HK-2 (cell line): ENCODE data around the gene CACNA1B.

Source experiments
- DNase-seq: peaks from one replicate; pipeline ENCODE4 v3.0.0-alpha.2; 2018; ENCODE audit not compliant: unreplicated experiment

The CACNA1B gene

DNA sequence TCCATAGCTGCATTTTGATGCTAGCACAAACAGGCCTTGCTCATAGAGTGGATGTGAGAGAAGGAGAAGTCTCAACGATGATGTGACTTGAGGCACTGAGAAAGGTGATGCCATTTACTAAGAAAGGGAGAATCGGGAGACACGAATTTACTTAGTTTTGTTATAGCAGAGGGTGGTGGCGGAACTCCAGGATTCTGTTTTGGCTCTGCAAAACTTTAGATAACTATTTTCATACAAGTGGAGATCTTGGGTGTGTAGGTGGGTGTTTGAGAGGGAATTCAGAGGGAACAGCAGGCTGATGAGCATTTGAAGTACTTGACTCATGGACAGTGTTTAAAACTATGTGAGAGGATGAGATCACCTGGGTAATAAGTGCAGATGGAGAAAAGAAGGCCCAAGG is 43.2 kb downstream of the CACNA1B start:
- no peak for DNase-seq

DNA sequence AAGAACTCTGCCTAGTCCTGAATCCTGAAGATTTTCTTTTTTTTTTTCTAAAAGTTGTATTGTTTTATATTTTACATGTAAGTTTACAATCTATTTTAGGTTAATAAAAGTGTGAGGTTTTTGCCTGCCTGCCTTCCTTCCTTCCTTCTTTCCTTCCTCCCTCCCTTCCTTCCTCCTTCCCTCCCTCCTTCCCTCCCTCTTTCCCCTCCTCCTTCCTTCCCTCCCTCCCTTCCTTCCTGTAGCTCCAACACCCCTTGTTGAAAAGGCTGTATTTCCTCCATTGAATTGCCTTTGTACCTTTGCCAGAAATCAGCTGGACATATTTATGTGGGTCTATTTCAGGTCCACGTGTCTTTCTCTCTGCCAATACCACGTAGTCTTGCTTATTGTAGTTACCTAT is 46.6 kb downstream of the CACNA1B start:
- DNase-seq, result no peak

DNA sequence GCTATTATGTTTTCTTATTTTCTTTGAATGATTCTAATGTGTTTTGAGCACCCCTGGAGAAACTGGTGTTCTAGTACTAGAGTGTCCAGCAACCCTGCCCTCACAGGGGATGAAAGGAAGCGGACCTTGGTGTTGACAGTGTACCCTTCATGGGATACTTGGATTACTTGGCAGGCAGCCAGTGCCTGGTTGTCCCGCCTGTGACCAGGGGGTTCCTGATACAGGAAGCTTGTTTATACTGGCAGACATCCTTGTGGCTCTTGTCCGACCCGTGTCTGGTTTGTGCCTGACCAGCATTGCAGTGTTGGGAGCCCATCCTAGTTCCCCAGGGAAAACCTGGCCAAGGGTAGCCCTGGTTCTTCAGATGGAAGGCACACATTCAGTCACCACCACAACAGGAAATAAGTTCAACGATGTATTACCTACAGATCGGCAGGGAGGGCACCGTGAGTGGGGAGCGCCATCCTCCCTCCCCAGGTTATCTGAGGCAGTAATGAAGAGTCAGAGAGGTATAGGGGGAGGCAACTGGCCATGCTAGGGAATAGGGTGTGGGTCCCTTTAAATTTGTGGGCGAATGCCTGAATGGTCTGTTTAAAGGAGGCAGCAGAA is 47.3 kb downstream of the CACNA1B start:
- no peak for DNase-seq

DNA sequence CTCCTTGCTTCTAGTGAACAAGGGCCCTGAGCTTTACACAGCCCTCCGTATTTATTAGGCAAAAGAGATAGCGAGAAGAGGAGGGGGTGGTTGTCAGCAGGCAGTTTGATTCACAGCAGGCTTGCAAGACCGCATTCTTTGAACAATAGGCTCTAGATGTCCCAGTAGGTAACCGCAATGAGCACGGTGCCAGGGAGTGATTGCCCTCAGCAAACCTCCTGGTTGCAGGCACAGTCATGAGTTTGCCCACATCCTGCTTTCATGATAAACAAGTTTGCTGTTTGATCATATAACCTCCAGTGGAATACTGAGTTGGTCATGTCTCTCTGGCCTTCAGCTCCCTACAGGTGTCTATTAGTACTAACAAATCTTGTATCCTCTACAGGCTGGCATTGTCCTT is 66.1 kb downstream of the CACNA1B start:
- no peak for DNase-seq

DNA sequence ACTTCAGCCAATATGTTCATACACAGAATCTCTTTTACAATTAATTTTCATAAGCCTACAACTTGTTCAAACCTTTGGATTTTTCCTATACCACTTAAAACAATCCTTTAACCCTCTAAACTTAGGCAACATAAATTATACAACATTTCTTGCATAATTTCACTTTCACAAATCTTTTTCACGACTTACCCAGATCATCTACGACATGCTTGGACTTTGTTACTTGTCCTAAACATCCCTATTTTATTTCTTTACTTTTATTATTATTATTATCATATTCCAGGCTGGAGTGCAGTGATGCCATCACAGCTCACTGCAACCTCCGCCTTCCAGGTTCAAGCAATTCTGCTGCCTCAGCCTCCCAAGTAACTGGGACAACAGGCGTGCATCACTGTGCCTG is 68.0 kb downstream of the CACNA1B start:
- no peak for DNase-seq

DNA sequence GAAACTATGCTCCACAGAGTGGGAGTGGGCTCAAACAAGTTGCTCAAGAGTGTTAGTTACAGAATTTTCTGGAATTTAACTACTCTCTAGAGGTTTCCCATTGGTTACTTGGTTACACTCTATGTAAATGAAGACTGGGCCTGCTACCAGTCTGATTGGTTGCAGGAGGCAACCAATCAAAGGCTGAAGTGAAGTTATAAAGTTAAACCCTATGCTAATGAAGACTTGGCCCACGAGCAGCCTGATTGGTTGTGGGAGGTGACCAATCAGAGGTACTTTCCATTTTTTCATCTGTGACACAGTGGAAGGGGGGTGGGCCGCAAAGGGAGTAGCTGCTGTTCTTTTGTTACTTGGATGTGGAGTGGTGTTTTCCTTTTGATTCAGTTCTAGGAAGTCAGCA is 69.4 kb downstream of the CACNA1B start:
- DNase-seq, result no peak

DNA sequence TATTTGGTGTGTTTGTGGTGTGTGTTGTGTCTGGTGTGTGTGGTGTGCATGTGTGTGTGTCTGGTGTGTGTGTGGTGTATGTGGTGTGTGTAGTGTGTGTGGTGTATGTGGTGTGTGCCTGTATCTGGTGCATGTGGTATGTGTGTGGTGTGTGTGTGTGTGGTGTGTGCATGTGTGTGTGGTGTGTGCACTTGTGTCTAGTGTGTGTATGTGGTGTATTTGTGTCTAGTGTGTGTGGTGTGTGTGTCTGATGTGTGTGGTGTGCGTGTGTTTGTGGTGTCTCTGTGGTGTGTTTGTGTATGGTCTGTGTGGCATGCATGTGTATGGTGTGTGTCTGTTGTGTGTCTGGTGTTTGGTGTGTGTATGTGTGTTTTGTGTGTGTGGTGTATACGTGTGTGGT is 71.1 kb downstream of the CACNA1B start:
- no peak for DNase-seq

DNA sequence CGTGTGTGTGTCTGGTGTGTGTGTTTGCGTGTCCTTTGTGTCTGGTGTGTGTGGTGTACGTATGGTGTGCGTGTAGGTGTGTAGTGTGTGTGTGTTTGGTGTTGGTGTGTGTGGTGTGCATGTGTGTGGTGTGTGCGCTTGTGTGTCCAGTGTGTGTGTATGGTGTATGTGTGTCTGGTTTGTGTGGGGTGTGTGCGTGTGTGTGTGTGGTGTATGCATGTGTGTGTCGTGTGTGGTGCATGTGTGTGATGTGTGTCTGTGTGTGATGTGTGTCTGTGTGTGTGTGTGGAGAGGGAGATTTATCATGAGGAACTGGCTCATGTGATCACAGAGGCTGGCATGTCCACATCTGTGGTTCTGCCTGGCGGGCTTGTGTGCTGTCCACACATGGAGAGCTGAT is 71.7 kb downstream of the CACNA1B start:
- no peak for DNase-seq

DNA sequence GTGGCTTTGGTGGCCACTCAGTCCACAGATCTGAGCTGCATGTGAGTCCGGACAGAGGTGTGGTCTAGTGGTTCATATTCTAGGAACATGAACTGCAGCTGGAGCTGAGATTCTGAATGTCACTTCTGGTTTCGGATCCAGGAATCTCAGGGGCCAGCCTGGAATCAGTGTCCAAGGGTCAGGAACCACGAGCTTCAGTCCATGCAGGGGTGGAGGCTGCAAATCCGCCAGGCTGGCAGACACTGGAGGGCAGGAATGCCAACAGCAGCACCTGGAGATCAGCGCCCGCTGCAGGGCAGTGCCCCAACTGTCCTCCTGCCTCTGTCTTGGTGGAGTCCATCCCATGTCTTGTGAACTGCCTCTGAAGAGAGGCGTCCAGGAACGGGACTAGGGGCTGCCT is 73.5 kb downstream of the CACNA1B start:
- no peak for DNase-seq

DNA sequence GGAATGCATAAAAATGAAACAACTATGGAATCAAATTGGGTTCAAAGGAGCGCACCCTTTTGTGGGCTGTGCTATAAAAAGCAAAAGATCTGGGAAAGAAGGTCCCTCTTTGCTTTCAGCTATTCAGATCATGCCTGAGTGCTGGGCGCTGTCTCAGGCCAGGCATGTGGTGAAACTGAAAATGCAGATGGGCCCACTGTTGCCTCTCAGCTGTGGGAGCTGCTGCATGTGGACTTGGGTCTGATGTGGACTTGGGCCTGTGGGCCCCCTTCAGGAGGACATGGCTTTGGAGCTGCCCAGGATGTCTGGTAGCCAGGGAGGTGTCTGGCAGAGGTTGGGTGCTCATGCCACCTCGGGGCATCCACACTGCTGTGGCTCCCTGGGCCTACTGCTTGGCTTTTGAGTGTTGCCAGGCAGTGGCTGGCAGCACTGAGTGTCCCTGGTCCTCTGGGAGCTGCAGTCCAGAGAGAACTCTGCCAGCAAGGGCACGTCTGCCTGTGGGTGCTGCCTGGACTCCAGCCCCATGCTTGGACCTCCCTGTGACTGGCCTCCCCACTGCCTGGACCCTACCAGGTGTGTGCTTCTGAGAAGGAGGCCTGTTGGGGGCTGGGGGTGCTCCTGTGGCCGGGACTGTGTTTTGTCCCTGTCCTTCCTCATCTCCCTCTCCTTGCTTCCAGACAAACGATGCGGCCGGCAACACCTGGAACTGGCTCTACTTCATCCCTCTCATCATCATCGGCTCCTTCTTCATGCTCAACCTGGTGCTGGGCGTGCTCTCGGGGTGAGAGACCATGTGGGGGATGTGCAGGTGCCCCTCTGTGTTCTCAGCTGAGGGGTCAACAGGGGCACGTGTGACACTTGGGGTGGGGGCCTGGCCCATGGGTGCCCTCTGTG is 74.3 kb downstream of the CACNA1B start:
- no peak for DNase-seq

DNA sequence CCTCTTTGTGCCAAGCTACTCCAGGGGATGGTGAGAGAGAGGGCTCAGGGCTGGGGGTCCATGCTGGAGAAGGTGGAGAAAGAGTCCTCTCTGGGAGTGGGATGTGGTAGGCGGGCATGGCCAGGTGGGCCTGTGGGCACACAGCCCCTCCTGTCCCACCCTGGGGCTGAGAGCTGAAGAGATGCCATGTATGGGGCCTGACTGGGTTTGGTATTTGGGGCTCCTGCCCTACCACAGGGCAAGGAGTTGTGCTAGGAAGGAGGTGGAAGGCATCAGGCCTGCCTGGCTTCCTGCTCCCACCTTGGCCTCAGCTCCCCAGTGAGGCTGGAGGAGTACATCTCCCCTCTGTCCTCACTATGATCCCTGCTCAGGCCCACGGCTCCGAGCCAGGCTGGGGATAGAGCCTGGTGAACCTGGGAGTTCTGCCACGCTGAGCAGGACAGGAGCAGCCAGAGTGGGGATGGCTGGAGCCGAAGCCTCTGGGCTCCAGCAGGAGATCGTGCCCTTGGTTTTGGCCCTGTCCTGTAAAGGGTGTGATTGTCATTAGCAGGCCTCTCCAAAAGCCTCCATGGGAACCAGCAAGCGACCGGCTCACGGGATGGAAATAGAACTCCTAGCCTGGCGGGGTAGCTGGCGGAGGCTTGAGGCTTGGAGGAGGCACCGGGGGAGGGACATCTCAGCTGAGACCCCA is 75.5 kb downstream of the CACNA1B start:
- no peak for DNase-seq

DNA sequence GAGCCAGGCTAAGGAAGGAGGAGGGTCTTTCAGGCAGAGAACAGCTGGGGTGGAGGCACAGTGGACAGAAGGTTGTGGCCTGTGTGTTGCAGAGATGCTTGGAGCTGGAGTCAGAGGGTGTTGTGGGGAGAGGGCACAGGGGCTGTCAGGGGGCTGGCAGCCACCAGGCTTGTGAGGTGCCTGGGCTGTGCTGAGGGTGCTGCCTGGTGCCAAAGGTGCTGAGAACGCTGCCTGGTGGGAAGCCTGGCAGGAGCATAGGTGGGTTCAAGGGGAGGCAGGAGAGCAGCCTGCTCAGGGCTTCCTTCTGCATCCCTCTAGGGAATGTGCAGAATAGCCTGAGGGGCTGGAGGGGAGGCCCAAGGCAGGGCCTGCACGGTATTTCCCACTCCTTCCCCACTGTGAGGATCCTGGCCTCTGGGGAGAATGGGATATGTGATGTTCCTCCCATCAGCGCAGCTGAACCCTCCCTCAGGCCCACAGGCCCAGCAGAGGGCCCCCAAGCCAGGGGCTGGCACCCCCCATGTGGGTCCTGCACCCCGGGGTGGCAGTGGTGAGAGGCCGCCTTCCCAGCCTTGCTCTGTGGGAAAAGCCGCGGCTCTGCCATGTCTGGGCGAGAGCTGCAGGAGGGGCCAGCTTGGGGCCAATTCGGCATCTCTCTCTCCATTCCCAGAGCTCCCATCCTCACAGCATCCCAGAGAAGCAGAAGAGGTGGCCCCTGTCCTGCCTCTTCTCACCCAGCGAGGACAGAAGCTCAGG is 76.3 kb downstream of the CACNA1B start:
- DNase-seq, result no peak

DNA sequence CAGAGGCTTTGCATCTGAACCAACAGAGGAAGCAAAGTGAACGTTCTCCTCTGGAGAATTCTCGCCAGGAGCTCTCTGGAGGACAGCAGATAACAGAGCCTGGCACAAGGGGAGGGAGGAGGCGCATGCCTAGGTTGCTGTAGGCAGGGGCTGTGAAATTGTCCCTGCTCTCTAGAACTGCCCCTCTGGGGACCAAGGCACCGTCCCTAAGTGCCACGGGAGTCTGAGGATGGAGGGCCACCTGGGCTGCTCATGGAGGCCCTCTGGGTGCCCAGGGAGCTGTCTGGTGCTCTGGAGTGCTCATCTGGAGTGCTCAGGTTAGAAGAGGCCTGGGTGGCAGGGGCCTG is 77.6 kb downstream of the CACNA1B start:
- DNase-seq, result no peak

DNA sequence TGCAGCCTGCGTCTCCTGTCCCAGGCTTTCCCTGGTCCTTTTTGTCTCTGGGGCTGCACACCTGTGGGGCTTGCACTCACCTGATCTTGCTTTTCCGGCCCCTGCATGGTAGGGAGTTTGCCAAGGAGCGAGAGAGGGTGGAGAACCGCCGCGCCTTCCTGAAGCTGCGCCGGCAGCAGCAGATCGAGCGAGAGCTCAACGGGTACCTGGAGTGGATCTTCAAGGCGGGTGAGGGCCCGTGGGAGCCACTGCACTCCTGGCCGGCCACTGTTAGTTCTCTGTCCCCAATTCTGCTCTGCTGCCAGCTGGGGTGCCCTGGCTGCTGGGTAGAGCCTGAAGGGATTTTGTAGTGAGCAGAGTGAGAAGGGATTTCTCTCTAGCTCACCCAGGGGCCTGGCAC is 78.0 kb downstream of the CACNA1B start:
- no peak for DNase-seq

DNA sequence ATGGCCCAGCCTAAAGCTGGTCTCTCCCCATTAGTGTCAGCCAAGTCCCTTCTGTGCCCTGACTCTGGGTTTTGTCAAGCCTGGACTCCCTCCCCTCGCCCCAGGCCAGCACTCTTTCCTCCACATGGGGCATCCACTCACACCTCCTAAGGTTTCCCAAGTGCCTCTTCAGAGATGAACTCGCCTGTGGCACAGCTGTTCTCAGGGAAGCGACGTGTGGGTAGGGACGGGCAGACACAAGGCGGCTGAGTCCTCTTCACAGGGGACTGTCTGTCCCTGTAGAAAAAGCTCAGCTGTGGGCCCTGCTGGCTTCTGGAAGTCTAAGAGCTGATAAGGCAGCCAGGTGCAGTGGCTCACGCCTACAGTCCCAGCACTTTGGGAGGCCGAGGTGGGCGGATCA is 78.5 kb downstream of the CACNA1B start:
- no peak for DNase-seq

DNA sequence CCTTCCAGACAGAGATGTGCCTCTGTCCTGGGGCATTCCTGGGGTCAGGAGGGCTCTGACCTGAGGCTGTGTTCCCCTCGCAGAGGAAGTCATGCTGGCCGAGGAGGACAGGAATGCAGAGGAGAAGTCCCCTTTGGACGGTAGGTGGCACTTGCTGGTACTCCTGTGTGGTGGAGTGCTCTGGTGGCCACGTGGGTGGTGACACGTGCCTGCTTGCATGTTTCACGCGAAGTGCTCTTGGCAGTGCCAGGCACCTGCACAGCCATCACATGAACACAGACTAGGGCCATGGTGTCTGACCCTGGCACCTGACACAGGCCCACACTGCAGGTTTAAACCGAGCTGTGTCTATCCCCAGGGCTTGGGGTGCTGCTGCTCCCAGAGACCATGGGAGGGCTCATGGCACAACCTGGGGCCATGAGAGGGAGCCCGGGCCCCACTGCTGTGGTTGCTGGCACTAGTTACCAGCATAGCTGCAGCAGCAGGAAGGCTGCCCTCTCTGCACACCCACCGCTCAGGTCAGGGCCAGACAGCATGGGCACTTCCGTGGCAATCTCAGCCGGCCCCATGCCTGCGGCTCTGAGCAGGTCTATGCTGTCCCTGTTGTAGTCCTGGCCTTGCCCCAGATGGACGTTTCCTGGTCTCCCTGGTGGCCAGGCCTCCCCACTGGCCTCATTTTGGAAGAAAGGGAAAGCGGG is 79.3 kb downstream of the CACNA1B start:
- DNase-seq, result no peak

DNA sequence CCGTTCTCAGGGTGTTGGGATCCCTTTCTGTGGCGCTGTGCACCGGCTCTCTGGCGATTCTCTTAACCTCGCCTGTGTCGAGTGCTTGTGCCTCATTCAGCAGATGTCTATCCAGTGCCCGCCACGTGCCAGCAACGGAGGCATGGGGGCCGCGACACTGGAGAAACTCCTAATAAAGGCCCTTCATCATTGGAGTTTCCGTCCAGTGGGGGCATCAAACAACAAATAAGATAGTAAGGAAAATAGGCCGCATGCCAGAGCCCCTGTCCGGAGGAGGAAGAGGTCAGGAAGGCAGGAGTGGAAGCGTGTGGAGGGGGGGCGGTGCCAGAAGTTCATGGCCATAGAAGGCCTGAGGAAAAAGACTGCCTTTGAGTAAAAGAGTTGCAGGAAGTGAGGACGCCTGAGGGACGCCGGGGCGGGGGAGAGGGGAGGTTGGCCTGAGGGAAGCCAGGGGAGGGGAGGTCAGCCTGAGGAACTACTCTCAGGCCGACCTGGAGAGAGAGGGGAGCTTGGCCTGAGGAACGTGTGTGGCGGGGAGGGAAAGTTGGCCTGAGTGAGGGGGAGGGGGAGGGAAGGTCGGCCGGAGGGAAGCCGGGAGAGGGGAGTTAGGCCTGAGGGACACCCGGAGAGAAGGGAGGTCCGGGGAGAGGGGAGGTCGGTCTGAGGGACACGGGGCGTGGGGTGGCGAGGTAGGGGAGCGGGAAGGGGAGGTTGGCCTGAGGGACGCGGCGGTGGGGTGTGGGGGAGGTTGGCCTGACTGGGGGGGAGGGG is 82.2 kb downstream of the CACNA1B start:
- DNase-seq, result no peak

DNA sequence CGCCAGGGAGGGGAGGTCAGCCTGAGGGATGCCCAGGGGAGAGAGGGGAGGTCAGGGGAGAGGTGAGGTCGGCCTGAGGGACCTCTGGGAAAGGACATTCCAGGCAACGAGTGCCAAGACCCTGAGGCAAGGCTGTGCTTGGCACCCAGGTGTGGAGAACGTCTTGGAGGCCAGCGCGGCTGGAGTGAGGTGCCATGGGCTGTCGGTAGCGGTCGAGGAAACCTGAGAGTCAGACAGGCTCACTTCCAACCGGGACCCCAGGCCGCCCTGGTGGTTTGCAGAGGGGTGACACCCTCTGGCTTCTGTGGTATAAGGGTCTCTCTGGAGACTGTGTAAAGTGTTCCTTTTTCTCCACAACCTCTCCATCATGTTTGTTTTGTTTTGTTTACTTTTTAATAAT is 82.9 kb downstream of the CACNA1B start:
- DNase-seq, result no peak

DNA sequence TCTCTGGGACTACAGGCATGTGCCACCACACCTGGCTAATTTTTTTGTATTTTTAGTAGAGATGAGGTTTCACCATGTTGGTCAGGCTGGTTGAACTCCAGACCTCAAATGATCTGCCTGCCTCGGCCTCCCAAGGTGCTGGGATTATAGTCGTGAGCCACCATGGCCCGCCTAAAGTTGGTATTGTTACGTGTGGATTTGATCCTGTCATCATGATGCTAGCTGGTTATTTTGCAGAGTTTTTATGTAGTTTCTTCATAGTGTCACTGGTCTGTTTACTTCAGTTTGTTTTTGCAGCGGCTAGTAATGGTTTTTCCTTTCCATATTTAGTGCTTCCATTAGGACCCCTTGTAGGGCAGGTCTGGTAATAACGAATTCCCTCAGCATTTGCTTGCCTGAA is 85.9 kb downstream of the CACNA1B start:
- no peak for DNase-seq

DNA sequence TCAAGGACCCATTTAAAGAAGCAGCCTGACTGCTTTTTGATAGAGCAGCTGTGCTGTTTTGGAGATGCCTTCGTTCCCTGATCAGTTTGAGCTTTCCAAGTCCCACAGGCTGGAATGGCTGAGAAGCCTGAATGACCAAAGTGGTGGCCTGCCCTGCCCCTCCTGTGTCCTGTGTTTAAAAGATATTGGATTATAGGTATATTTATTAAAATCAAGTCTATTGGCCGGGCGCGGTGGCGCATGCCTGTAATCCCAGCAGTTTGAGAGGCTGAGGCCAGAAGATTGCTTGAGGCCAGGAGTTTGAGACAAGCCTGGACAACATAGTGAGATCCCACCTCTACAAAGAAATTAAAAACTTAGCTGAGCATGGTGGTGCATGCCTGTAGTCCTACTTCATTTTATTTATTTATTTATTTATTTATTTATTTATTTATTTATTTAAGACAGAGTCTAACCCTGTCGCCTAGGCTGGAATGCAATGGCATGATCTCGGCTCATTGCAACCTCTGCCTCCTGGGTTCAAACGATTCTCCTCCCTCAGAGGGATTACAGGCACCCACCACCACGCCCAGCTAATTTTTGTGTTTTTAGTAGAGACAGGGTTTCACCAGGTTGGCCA is 87.7 kb downstream of the CACNA1B start:
- DNase-seq, result no peak
